Liver (tissue), 9 donors: ENCODE measurements around the gene LIPC. TPM values are rescaled to one million over a fixed set of nuclear protein-coding genes. Genes with fewer than 3 reads are reported as not detected.
A peak's percentile ranks its signal among the peaks of the same experiment; 100 is the strongest.

Experiments used
- DNase-seq: peaks from one replicate; pipeline ENCODE4 v3.0.0-alpha.2; 2017; ENCODE audit warnings: low spot score
- H3K27ac ChIP-seq, 2 donors: one replicate each; pipeline ENCODE4 v1.7.0; 2013; ENCODE audit warnings: inconsistent platforms in 2 of 2, low read length in 2 of 2, control low read depth in 1 of 2, low read depth in 1 of 2, mild to moderate bottlenecking in 1 of 2
- H3K27me3 ChIP-seq, 4 donors: one replicate each; pipeline versions ENCODE4 v1.6.1 to v1.7.0; 2013; ENCODE audit warnings: low read length in 3 of 4, inconsistent platforms in 1 of 4, mild to moderate bottlenecking in 1 of 4, moderate library complexity in 1 of 4; ENCODE audit not compliant: control insufficient read depth in 4 of 4, insufficient read depth in 4 of 4
- H3K36me3 ChIP-seq, 4 donors: one replicate each; pipeline versions ENCODE4 v1.6.1 to v1.7.0; 2013; ENCODE audit warnings: low read length in 3 of 4, mild to moderate bottlenecking in 3 of 4, low read depth in 1 of 4, moderate library complexity in 1 of 4; ENCODE audit not compliant: control insufficient read depth in 4 of 4, insufficient read depth in 3 of 4
- H3K4me1 ChIP-seq, 4 donors: one replicate each; pipeline versions ENCODE4 v1.6.1 to v1.7.0; 2013; ENCODE audit warnings: low read length in 3 of 4, mild to moderate bottlenecking in 3 of 4, moderate library complexity in 1 of 4; ENCODE audit not compliant: control insufficient read depth in 4 of 4, insufficient read depth in 4 of 4
- H3K4me3 ChIP-seq, 3 donors: one replicate each; pipeline versions ENCODE4 v1.6.1 to v1.7.0; 2013; ENCODE audit warnings: low read length in 3 of 3, control low read depth in 1 of 3, low read depth in 1 of 3, mild to moderate bottlenecking in 1 of 3
- H3K9ac ChIP-seq, 2 donors: one replicate each; pipeline ENCODE4 v1.7.0; 2013; ENCODE audit warnings: low read length in 2 of 2, mild to moderate bottlenecking in 2 of 2, moderate library complexity in 2 of 2, control low read depth in 1 of 2, low read depth in 1 of 2
- H3K9me3 ChIP-seq, 4 donors: one replicate each; pipeline versions ENCODE4 v1.6.1 to v1.7.0; 2013; ENCODE audit warnings: low read length in 3 of 4; ENCODE audit not compliant: control insufficient read depth in 4 of 4
- EGR1 ChIP-seq, 2 donors: IDR thresholded peaks; 2 replicates each; pipeline ENCODE4 v1.6.1; 2016 to 2018; ENCODE audit warnings: antibody characterized with exemption in 2 of 2, low read depth in 2 of 2
- FOXA1 ChIP-seq: IDR thresholded peaks from 2 replicates; pipeline ENCODE4 v1.6.1; 2016; ENCODE audit warnings: antibody characterized with exemption
- FOXA2 ChIP-seq: IDR thresholded peaks from 2 replicates; pipeline ENCODE4 v1.6.1; 2016; ENCODE audit warnings: antibody characterized with exemption
- GABPA ChIP-seq, 2 donors: IDR thresholded peaks in 1 of 2; conservative IDR thresholded peaks in 1 of 2; 2 replicates each; pipeline ENCODE4 v1.6.1; 2016; ENCODE audit warnings: antibody characterized with exemption in 2 of 2, mild to moderate bottlenecking in 1 of 2, moderate library complexity in 1 of 2
- HNF4A ChIP-seq, 2 donors: conservative IDR thresholded peaks; 2 replicates each; pipeline ENCODE4 v1.6.1; 2016; ENCODE audit warnings: antibody characterized with exemption in 2 of 2, mild to moderate bottlenecking in 2 of 2
- HNF4G ChIP-seq: IDR thresholded peaks from 2 replicates; pipeline ENCODE4 v1.6.1; 2016; ENCODE audit warnings: antibody characterized with exemption
- JUND ChIP-seq, 2 donors: IDR thresholded peaks; 2 replicates each; pipeline ENCODE4 v1.6.1; 2016; ENCODE audit warnings: antibody characterized with exemption in 2 of 2
- NR2F2 ChIP-seq: IDR thresholded peaks from 2 replicates; pipeline ENCODE4 v1.6.1; 2016; ENCODE audit warnings: antibody characterized with exemption
- RAD21 ChIP-seq, 2 donors: IDR thresholded peaks; 2 replicates each; pipeline ENCODE4 v1.6.1; 2016; ENCODE audit warnings: antibody characterized with exemption in 2 of 2, mild to moderate bottlenecking in 2 of 2
- RXRA ChIP-seq, 2 donors: IDR thresholded peaks; 2 replicates each; pipeline ENCODE4 v1.6.1; 2017 to 2018; ENCODE audit warnings: antibody characterized with exemption in 2 of 2, mild to moderate bottlenecking in 1 of 2
- SP1 ChIP-seq: IDR thresholded peaks from 2 replicates; pipeline ENCODE4 v1.6.1; 2018; ENCODE audit warnings: antibody characterized with exemption, mild to moderate bottlenecking
- TAF1 ChIP-seq: conservative IDR thresholded peaks from 2 replicates; pipeline ENCODE4 v1.6.1; 2016; ENCODE audit warnings: antibody characterized with exemption, mild to moderate bottlenecking
- YY1 ChIP-seq: IDR thresholded peaks from 2 replicates; pipeline ENCODE4 v1.6.1; 2016; ENCODE audit warnings: antibody characterized with exemption, mild to moderate bottlenecking
- WGBS: extraction: QIAGEN DNeasy Blood & Tissue Kit; methylation state at CpG from one replicate; pipeline ENCODE4 v1.1.7; 2013; 5-methylcytosine and 5-hydroxymethylcytosine counted together
- polyA plus RNA-seq, 2 donors: library from polyadenylated mRNA; stranded (reverse) in 1 of 2; unstranded in 1 of 2; fragments of 200-250 nt in 1 of 2; fragments of >200 nt in 1 of 2; fragmentation: Nextera tagmentation in 1 of 2; extraction: Ambion mirVana in 1 of 2; gene quantifications; one replicate each; pipeline versions ENCODE4 v1.2.1 to v1.2.3, GENCODE V29; 2013 to 2015
- total RNA-seq, 2 donors: library from RNA; depleted of rRNA; stranded (reverse); fragments of >200 nt; gene quantifications; one replicate each; pipeline ENCODE4 v1.2.3, GENCODE V29; 2014
- TF ChIP-seq, protein P1 (sequence below): IDR thresholded peaks from 2 replicates; pipeline ENCODE4 v1.6.1; 2016; ENCODE audit warnings: antibody characterized with exemption, mild to moderate bottlenecking
- TF ChIP-seq, protein P2 (sequence below): IDR thresholded peaks from 2 replicates; pipeline ENCODE4 v1.6.1; 2016; ENCODE audit warnings: antibody characterized with exemption
- TF ChIP-seq, protein P3 (sequence below): IDR thresholded peaks from 2 replicates; pipeline ENCODE4 v1.6.1; 2016; ENCODE audit warnings: antibody characterized with exemption
- TF ChIP-seq, protein P4 (sequence below): IDR thresholded peaks from 2 replicates; pipeline ENCODE4 v1.6.1; 2016; ENCODE audit warnings: antibody characterized with exemption
- TF ChIP-seq, protein P5 (sequence below): fragments of 150-350 bp; IDR thresholded peaks from 2 replicates; pipeline ENCODE4 v1.5.1; 2017; ENCODE audit warnings: improper control_type of control experiment, low read depth, low read length; ENCODE audit not compliant: missing input control
- donor health status: healthy.
- donor health status: healthy.
- donor health status: healthy.
- donor health status: healthy.
- donor health status: healthy.

Gene LIPC
- total and polyA plus RNA-seq, 4 donors = 60.1 to 268 (median 131) TPM

DNA sequence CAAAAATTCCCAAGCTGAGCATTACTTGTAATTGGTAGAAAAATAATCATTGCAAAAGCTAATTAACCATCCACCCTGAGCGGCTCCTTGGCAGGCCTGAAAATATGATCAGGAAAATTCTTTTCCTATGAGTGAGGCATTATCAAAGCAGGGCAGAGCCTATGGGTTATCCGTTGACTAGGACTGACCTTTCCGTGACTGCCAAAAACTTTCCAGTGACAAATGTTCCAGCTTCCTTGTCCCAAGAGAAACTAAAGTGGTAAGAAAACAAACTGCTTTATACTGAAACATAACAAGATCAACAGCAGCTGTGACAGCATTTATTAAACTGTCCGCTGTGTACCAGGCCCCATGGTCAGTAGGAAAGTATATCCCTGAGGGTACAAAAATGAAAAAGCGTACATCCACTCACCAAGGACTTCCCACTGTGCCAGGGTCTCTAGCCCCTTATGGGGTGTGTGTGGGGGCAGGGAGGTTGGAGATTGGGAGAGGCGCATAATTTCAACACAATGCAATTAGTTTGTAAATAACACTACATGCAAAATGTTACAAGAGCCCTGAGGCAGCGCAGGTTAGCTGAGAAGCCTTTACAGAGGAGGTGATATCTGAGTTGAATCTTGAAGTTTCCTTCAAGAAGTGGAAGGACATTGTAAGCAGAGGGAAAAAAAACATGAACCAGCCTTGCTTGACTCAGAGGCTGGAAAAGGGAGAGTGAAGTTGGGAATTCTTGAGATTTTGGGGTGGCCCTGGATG lies 8.5 kb downstream of the LIPC start:
- peaks cover 28 to 66% (median 49%) of the 10 kb centered on the region in 4 donors for H3K4me1 ChIP-seq
- H3K9ac ChIP-seq = peak overlapping the region; percentile 74 to 93
- no peak for DNase-seq

More for the DNA sequence above, 8.5 kb downstream of the LIPC start:
- H3K4me3 ChIP-seq = no peak overlapping the region
- TF ChIP-seq NR2F2 (peak; percentile 91), FOXA2 (no peak), HNF4G (peak; percentile 23), FOXA1 (peak; percentile 50), RXRA (IDR thresholded peaks at IDR 0.05) (peak; percentile 94), SP1 (peak; percentile 96), HNF4A (conservative IDR thresholded peaks at IDR 0.05) (peak; percentile 71 to 73), YY1 (peak; percentile 61), TAF1 (peak; percentile 59), GABPA (IDR thresholded peaks at IDR 0.05 in 1 of 2, conservative IDR thresholded peaks at IDR 0.05 in 1 of 2) (no peak), EGR1 (IDR thresholded peaks at IDR 0.05; ENCODE audit: low read depth in 2 of 2) (peak; percentile 74 to 76), RAD21 (IDR thresholded peaks at IDR 0.05) (peak; percentile 64 to 73), JUND (IDR thresholded peaks at IDR 0.05) (peak; percentile 93 to 95)
- TF ChIP-seq, protein P1, sequence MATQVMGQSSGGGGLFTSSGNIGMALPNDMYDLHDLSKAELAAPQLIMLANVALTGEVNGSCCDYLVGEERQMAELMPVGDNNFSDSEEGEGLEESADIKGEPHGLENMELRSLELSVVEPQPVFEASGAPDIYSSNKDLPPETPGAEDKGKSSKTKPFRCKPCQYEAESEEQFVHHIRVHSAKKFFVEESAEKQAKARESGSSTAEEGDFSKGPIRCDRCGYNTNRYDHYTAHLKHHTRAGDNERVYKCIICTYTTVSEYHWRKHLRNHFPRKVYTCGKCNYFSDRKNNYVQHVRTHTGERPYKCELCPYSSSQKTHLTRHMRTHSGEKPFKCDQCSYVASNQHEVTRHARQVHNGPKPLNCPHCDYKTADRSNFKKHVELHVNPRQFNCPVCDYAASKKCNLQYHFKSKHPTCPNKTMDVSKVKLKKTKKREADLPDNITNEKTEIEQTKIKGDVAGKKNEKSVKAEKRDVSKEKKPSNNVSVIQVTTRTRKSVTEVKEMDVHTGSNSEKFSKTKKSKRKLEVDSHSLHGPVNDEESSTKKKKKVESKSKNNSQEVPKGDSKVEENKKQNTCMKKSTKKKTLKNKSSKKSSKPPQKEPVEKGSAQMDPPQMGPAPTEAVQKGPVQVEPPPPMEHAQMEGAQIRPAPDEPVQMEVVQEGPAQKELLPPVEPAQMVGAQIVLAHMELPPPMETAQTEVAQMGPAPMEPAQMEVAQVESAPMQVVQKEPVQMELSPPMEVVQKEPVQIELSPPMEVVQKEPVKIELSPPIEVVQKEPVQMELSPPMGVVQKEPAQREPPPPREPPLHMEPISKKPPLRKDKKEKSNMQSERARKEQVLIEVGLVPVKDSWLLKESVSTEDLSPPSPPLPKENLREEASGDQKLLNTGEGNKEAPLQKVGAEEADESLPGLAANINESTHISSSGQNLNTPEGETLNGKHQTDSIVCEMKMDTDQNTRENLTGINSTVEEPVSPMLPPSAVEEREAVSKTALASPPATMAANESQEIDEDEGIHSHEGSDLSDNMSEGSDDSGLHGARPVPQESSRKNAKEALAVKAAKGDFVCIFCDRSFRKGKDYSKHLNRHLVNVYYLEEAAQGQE = peak; percentile 73
- TF ChIP-seq, protein P2, sequence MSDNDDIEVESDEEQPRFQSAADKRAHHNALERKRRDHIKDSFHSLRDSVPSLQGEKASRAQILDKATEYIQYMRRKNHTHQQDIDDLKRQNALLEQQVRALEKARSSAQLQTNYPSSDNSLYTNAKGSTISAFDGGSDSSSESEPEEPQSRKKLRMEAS = peak; percentile 69
- TF ChIP-seq, protein P3, sequence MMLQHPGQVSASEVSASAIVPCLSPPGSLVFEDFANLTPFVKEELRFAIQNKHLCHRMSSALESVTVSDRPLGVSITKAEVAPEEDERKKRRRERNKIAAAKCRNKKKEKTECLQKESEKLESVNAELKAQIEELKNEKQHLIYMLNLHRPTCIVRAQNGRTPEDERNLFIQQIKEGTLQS = peak; percentile 79
- TF ChIP-seq, protein P4, sequence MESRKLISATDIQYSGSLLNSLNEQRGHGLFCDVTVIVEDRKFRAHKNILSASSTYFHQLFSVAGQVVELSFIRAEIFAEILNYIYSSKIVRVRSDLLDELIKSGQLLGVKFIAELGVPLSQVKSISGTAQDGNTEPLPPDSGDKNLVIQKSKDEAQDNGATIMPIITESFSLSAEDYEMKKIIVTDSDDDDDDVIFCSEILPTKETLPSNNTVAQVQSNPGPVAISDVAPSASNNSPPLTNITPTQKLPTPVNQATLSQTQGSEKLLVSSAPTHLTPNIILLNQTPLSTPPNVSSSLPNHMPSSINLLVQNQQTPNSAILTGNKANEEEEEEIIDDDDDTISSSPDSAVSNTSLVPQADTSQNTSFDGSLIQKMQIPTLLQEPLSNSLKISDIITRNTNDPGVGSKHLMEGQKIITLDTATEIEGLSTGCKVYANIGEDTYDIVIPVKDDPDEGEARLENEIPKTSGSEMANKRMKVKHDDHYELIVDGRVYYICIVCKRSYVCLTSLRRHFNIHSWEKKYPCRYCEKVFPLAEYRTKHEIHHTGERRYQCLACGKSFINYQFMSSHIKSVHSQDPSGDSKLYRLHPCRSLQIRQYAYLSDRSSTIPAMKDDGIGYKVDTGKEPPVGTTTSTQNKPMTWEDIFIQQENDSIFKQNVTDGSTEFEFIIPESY = peak; percentile 53
- TF ChIP-seq, protein P5, sequence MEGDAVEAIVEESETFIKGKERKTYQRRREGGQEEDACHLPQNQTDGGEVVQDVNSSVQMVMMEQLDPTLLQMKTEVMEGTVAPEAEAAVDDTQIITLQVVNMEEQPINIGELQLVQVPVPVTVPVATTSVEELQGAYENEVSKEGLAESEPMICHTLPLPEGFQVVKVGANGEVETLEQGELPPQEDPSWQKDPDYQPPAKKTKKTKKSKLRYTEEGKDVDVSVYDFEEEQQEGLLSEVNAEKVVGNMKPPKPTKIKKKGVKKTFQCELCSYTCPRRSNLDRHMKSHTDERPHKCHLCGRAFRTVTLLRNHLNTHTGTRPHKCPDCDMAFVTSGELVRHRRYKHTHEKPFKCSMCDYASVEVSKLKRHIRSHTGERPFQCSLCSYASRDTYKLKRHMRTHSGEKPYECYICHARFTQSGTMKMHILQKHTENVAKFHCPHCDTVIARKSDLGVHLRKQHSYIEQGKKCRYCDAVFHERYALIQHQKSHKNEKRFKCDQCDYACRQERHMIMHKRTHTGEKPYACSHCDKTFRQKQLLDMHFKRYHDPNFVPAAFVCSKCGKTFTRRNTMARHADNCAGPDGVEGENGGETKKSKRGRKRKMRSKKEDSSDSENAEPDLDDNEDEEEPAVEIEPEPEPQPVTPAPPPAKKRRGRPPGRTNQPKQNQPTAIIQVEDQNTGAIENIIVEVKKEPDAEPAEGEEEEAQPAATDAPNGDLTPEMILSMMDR = no peak
- no peaks in the 10 kb centered on the region for H3K36me3 ChIP-seq
- H3K27ac ChIP-seq = peak overlapping the region; percentile 93 to 96
- no peaks in the 10 kb centered on the region for H3K9me3 ChIP-seq
- 38% methylated on average over 7 of the region's 7 CpGs for WGBS
- H3K27me3 ChIP-seq = no peaks in the 10 kb centered on the region
